ENCODE results near the gene CLCN2. TPM values are rescaled to one million over a fixed set of nuclear protein-coding genes. Genes with fewer than 3 reads are reported as not detected.

Gene CLCN2
- total RNA-seq, 2 donors from 2014 or later: 7.5 to 12.2 TPM

GRCh38 chr3:184358921-184359350 lies 2.5 kb downstream of the CLCN2 start:
- no peak for ATAC-seq
- intact Hi-C loops (cut with DNase I): no loop called here
- H3K27ac ChIP-seq: peak overlapping the region in 3 of 4 donors; percentile 95 to 97 (median 96)
- no peaks in the 10 kb centered on the region for H3K36me3 ChIP-seq (replicated peaks in 1 of 2; ENCODE audit: insufficient read depth in 1 of 2, low read depth in 2 of 2)
- H3K9me3 ChIP-seq: no peaks in the 10 kb centered on the region
- H3K4me1 ChIP-seq: peaks cover 30% of the 10 kb centered on the region
- no peak overlapping the region for H3K4me3 ChIP-seq
- H3K27me3 ChIP-seq: no peaks in the 10 kb centered on the region
- WGBS, 2 donors: 31 to 41% methylated on average over 10 to 14 of the region's 14 CpGs
- DNase-seq: peak in 1 of 4 donors; percentile 12
- TF ChIP-seq POLR2A (IDR thresholded peaks at IDR 0.05): no peak
- TF ChIP-seq, protein P1, sequence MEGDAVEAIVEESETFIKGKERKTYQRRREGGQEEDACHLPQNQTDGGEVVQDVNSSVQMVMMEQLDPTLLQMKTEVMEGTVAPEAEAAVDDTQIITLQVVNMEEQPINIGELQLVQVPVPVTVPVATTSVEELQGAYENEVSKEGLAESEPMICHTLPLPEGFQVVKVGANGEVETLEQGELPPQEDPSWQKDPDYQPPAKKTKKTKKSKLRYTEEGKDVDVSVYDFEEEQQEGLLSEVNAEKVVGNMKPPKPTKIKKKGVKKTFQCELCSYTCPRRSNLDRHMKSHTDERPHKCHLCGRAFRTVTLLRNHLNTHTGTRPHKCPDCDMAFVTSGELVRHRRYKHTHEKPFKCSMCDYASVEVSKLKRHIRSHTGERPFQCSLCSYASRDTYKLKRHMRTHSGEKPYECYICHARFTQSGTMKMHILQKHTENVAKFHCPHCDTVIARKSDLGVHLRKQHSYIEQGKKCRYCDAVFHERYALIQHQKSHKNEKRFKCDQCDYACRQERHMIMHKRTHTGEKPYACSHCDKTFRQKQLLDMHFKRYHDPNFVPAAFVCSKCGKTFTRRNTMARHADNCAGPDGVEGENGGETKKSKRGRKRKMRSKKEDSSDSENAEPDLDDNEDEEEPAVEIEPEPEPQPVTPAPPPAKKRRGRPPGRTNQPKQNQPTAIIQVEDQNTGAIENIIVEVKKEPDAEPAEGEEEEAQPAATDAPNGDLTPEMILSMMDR (IDR thresholded peaks at IDR 0.05): no peak

DNA sequence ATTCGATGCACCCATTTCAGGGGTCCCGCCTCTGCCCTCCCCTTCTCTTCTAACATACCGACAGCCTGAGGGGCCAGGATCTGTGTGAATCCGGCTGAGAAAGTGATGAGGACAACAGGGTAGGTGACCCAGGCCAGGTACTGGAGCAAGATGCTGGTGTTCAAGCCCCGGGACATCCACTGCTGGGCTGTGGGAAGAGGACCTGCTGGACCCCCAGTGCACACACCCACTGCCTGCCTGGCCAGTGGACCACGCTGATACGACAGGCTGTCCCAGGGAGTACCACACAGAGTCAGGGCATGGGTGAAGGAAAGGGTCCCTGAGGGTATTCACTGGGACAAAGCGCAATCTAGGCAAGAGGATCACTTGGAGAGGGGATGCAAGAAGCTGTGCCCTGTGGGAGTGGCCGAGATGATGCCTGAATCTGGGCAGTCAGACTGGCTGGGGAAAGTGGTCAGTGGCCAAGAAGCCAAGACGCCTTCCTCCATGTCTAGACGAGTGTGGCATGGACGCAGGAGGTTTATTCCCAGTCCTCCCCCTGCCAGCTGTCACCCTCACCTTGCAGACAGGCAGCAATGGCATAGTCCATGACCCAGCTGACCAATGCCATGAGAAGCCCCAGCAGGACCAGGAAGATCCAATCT lies 3.2 kb downstream of the CLCN2 start:
- no peak overlapping the region for H3K4me3 ChIP-seq
- intact Hi-C loops (cut with DNase I): no loop called here
- no peak for DNase-seq
- TF ChIP-seq, protein P1 (IDR thresholded peaks at IDR 0.05): no peak
- no peak for TF ChIP-seq POLR2A (IDR thresholded peaks at IDR 0.05)
- no peaks in the 10 kb centered on the region for H3K36me3 ChIP-seq (replicated peaks in 1 of 2; ENCODE audit: insufficient read depth in 1 of 2, low read depth in 2 of 2)
- no peak for ATAC-seq
- no peak overlapping the region for H3K27ac ChIP-seq
- H3K4me1 ChIP-seq: peaks cover 27% of the 10 kb centered on the region
- no peaks in the 10 kb centered on the region for H3K27me3 ChIP-seq
- no peaks in the 10 kb centered on the region for H3K9me3 ChIP-seq
- 88 to 97% methylated on average over 5 to 12 of the region's 12 CpGs for WGBS, 2 donors

DNA sequence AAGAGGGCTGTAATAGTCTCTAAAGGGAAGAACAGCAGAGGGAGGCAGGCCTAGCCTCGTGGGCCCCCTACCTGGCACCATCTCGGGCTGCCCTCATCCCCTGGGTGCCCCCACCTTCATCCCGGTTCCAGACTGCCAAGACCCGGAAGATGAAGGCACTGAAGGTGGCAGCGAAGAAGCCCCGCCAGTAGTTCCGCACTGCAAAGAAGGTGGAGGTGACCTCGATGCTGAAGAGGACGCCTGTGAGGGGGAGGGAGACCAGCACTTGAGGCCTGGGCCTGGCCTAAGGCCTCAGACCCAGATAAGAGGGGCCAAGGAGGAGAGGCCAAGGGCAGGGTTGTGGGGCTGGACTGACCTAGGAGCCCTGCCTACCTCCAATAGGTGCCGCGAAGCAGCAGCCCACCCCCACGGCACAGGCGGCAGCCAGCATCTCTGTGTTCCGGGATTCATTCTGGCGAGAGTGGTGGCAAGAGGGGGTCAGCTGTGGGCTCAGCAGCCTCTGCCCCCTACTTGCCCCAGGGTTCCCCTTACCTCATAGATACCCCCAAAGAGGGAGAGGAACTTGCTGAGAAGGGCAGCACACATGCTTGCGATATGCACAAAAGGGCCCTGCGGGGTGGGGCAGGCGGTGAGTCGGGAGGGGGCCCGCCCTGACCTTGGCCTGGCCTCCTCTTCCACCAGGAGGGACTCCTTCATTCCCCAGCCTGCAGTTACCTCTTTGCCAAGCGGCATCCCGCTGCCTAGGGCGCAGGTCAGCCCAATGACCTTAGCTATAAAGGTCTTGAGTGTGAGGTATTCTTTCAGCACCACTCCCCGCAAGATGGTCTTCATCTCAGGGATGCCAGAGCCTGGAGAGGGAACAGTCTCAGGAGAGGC lies 3.9 kb downstream of the CLCN2 start:
- no peak overlapping the region for H3K4me3 ChIP-seq
- intact Hi-C loops (cut with DNase I): no loop called here
- no peaks in the 10 kb centered on the region for H3K27me3 ChIP-seq
- H3K36me3 ChIP-seq (replicated peaks in 1 of 2; ENCODE audit: insufficient read depth in 1 of 2, low read depth in 2 of 2): no peaks in the 10 kb centered on the region
- H3K4me1 ChIP-seq: peaks cover 35% of the 10 kb centered on the region
- no peaks in the 10 kb centered on the region for H3K9me3 ChIP-seq
- ATAC-seq (no peak), DNase-seq (no peak)
- no peak overlapping the region for H3K27ac ChIP-seq
- TF ChIP-seq POLR2A (IDR thresholded peaks at IDR 0.05): no peak
- TF ChIP-seq, protein P1 (IDR thresholded peaks at IDR 0.05): no peak
- WGBS, 2 donors: 87 to 88% methylated on average over 20 to 24 of the region's 24 CpGs

DNA sequence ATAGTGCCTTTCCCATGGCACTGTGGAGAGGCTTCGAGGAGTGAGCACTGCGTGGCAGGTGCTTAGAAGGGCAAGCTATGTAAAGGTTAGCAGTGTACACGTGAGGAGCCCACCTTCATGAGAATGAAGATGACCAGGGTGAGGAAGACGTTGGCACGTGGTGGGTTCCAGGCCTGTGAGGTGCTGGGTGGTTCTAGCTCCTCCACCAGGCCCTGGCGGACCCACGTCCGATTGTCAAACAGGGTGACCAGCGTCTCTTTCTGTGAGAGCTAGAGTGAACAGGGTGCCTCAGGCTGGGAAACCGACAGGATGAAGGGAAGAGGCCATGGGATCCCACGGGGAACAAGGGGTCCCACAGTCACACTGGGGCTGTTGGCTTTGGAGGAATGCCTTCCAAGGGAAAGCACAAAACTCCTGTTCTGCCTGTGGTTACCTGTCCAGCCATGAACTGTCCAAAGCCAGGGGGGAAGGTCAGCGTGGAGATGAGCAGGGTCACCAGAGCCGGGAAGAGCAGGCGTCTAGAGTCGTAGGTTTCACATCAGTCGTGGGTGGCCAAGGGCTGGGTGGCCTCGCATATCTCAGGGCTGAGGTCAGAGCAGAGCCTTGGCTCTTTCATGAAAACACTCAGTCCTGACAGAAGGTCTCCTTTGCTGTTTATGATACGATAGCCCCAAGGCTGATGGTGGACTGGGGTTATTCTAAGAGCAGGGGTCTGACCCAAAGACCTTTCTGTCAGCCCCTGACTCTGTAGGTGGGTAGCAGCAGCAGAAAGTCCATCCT lies 6.0 kb downstream of the CLCN2 start:
- WGBS, 2 donors: 79 to 85% methylated on average over 14 to 18 of the region's 18 CpGs
- DNase-seq: no peak
- TF ChIP-seq, protein P1 (IDR thresholded peaks at IDR 0.05): no peak
- no peak for TF ChIP-seq POLR2A (IDR thresholded peaks at IDR 0.05)
- Histone ChIP-seq H3K9me3 (no peaks in the 10 kb centered on the region), H3K4me1 (peaks cover 47% of the 10 kb centered on the region), H3K27me3 (no peaks in the 10 kb centered on the region), H3K27ac (no peak overlapping the region), H3K4me3 (no peak overlapping the region), H3K36me3 (replicated peaks in 1 of 2; ENCODE audit: insufficient read depth in 1 of 2, low read depth in 2 of 2) (no peaks in the 10 kb centered on the region)
- ATAC-seq: no peak
- intact Hi-C loops (cut with DNase I): no loop called here

Measured in body of pancreas (tissue), 4 donors.